ENCODE measurements around the gene CNTLN. TPM values are rescaled to one million over a fixed set of nuclear protein-coding genes. Genes with fewer than 3 reads are reported as not detected.

CNTLN gene
- total RNA-seq, 1 experiment from 2014 or later: 5.1 TPM

DNA sequence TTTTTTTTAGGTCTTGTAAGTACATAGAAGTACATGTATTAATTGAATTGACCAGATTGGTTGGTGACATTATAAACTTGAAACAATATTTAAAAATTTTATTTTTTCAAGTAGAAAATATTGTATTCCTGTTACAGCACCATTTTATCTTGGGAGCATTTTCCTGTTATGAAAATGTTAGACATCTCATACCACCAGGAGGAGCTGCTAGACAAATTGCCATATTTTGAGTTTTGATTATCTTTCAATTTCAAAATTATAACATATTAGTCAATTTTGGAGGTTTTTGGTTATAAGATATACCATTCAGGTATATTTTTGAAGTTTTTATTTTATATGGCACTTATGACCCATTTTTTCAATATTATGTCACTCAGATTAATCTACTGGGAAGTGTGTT is 84.4 kb downstream of the CNTLN start:
- intact Hi-C loops (cut with micrococcal nuclease): loop anchor here (5.0 kb wide), 1 partner anchor 243 kb away; no protein-coding TSS in a partner anchor
- BruUV-seq (replicated peaks): no TSS peak

GRCh38 chr9:17222932-17223331 is 88.1 kb downstream of the CNTLN start:
- Histone ChIP-seq H3K79me2 (ENCODE audit: insufficient read depth, low read length) (no peaks in the 10 kb centered on the region), H4K20me1 (ENCODE audit: insufficient read depth) (no peaks in the 10 kb centered on the region), H3K9me2 (ENCODE audit: insufficient read depth) (no peaks in the 10 kb centered on the region), H3K4me3 (replicated peaks in 1 of 2; ENCODE audit: low read depth in 1 of 2, low read length in 2 of 2) (no peak overlapping the region), H3K9ac (ENCODE audit: low read length) (no peak overlapping the region), H3K9me3 (ENCODE audit: control insufficient read depth in 1 of 2, insufficient read depth in 1 of 2, low read depth in 1 of 2, low read length in 2 of 2) (0 out of 4 replicates have a peak, but pooled peaks cover 0 to 3% of the 10 kb centered on the region in 2 experiments), H2AFZ (ENCODE audit: low read depth, low read length, poor library complexity, severe bottlenecking) (no peak overlapping the region), H3K4me1 (ENCODE audit: control insufficient read depth in 1 of 2, insufficient read depth in 2 of 2, low read length in 2 of 2) (no peaks in the 10 kb centered on the region), H3K27ac (ENCODE audit: low read depth, low read length) (no peak overlapping the region), H3K36me3 (ENCODE audit: control insufficient read depth in 1 of 2, insufficient read depth in 2 of 2, low read length in 2 of 2) (no peaks in the 10 kb centered on the region), H3K27me3 (ENCODE audit: insufficient read depth, low read length) (no peaks in the 10 kb centered on the region), H3K4me2 (ENCODE audit: low read length) (no peak overlapping the region)
- DNase-seq (ENCODE audit: low read depth, low spot score) (no peak), ATAC-seq (no peak)
- POLR2A ChIA-PET: no interaction called here
- intact Hi-C loops (cut with micrococcal nuclease): no loop called here
- RAD21 ChIA-PET (ENCODE audit: low non-redundant PET in 1 of 2, low total read pairs in 2 of 2, uncharacterized antibody in 2 of 2, unreplicated experiment in 2 of 2): no interaction called here
- CTCF ChIA-PET: no interaction called here
- no TSS peak for BruUV-seq (replicated peaks)
- TF ChIP-seq, protein P1, sequence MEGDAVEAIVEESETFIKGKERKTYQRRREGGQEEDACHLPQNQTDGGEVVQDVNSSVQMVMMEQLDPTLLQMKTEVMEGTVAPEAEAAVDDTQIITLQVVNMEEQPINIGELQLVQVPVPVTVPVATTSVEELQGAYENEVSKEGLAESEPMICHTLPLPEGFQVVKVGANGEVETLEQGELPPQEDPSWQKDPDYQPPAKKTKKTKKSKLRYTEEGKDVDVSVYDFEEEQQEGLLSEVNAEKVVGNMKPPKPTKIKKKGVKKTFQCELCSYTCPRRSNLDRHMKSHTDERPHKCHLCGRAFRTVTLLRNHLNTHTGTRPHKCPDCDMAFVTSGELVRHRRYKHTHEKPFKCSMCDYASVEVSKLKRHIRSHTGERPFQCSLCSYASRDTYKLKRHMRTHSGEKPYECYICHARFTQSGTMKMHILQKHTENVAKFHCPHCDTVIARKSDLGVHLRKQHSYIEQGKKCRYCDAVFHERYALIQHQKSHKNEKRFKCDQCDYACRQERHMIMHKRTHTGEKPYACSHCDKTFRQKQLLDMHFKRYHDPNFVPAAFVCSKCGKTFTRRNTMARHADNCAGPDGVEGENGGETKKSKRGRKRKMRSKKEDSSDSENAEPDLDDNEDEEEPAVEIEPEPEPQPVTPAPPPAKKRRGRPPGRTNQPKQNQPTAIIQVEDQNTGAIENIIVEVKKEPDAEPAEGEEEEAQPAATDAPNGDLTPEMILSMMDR (IDR thresholded peaks at IDR 0.05 in 2 of 3, conservative IDR thresholded peaks at IDR 0.05 in 1 of 3; ENCODE audit: borderline replicate concordance in 1 of 3, insufficient read depth in 1 of 3, low read depth in 2 of 3, low read length in 2 of 3): no peak
- no peak for TF ChIP-seq SIN3A (IDR thresholded peaks at IDR 0.05; ENCODE audit: low read depth)
- TF ChIP-seq YY1 (IDR thresholded peaks at IDR 0.05; ENCODE audit: extremely low read depth, insufficient replicate concordance, low read depth, low read length): no peak
- no peak for TF ChIP-seq EZH2phosphoT487 (IDR thresholded peaks at IDR 0.05; ENCODE audit: borderline replicate concordance)
- no peak for TF ChIP-seq SP1 (IDR thresholded peaks at IDR 0.05; ENCODE audit: low read depth)
- no peak for TF ChIP-seq MAX (IDR thresholded peaks at IDR 0.05)
- no peak for TF ChIP-seq POLR2A (IDR thresholded peaks at IDR 0.05; ENCODE audit: borderline replicate concordance, extremely low read depth, insufficient read depth, insufficient read length)
- TF ChIP-seq EZH2 (IDR thresholded peaks at IDR 0.05): no peak
- TF ChIP-seq JUND (IDR thresholded peaks at IDR 0.05): no peak
- no peak for TF ChIP-seq CBX3 (IDR thresholded peaks at IDR 0.05; ENCODE audit: low read depth)
- no peak for TF ChIP-seq SRF (IDR thresholded peaks at IDR 0.05; ENCODE audit: low read depth)
- no peak for TF ChIP-seq ZFX (IDR thresholded peaks at IDR 0.05)
- no peak for TF ChIP-seq CEBPB (IDR thresholded peaks at IDR 0.05; ENCODE audit: low read depth)
- TF ChIP-seq ATF3 (IDR thresholded peaks at IDR 0.05): no peak
- TF ChIP-seq RAD21 (IDR thresholded peaks at IDR 0.05; ENCODE audit: low read depth): no peak
- TF ChIP-seq FOSL1 (IDR thresholded peaks at IDR 0.05; ENCODE audit: low read depth): no peak

More for the DNA sequence above, 84.4 kb downstream of the CNTLN start:
- RAD21 ChIA-PET (ENCODE audit: low non-redundant PET in 1 of 2, low total read pairs in 2 of 2, uncharacterized antibody in 2 of 2, unreplicated experiment in 2 of 2): no interaction called here
- Histone ChIP-seq H3K27ac (ENCODE audit: low read depth, low read length) (no peak overlapping the region), H4K20me1 (ENCODE audit: insufficient read depth) (no peaks in the 10 kb centered on the region), H3K9ac (ENCODE audit: low read length) (no peak overlapping the region), H3K4me2 (ENCODE audit: low read length) (no peak overlapping the region), H3K4me1 (ENCODE audit: control insufficient read depth in 1 of 2, insufficient read depth in 2 of 2, low read length in 2 of 2) (no peaks in the 10 kb centered on the region), H3K4me3 (replicated peaks in 1 of 2; ENCODE audit: low read depth in 1 of 2, low read length in 2 of 2) (no peak overlapping the region), H3K9me2 (ENCODE audit: insufficient read depth) (no peaks in the 10 kb centered on the region), H3K9me3 (ENCODE audit: control insufficient read depth in 1 of 2, insufficient read depth in 1 of 2, low read depth in 1 of 2, low read length in 2 of 2) (0 out of 4 replicates have a peak, but pooled peaks cover 0 to 3% of the 10 kb centered on the region in 2 experiments), H3K27me3 (ENCODE audit: insufficient read depth, low read length) (no peaks in the 10 kb centered on the region), H2AFZ (ENCODE audit: low read depth, low read length, poor library complexity, severe bottlenecking) (no peak overlapping the region), H3K79me2 (ENCODE audit: insufficient read depth, low read length) (no peaks in the 10 kb centered on the region), H3K36me3 (ENCODE audit: control insufficient read depth in 1 of 2, insufficient read depth in 2 of 2, low read length in 2 of 2) (no peaks in the 10 kb centered on the region)
- POLR2A ChIA-PET: no interaction called here
- CTCF ChIA-PET: interaction anchor here (1.3 kb wide), 1 partner anchor 183 kb away, joined by 5 read pairs; no protein-coding TSS in a partner anchor
- no peak for TF ChIP-seq SRF (IDR thresholded peaks at IDR 0.05; ENCODE audit: low read depth)
- TF ChIP-seq, protein P1 (IDR thresholded peaks at IDR 0.05 in 2 of 3, conservative IDR thresholded peaks at IDR 0.05 in 1 of 3; ENCODE audit: borderline replicate concordance in 1 of 3, insufficient read depth in 1 of 3, low read depth in 2 of 3, low read length in 2 of 3): peak in 2 of 3 experiments; percentile 22 to 26; a peak in 2 of 6 replicates
- peak; percentile 26; the same call in 1 of the 2 replicates for TF ChIP-seq RAD21 (IDR thresholded peaks at IDR 0.05; ENCODE audit: low read depth)
- ATAC-seq: no peak
- no peak for DNase-seq (ENCODE audit: low read depth, low spot score)

Measured in HCT116 (cell line).